Mononuclear cell (primary cell): ENCODE results near the gene KCNJ11. TPM values are rescaled to one million over a fixed set of nuclear protein-coding genes. Genes with fewer than 3 reads are reported as not detected.
"Not testable (repeated sequence)": the region's sequence is repeated elsewhere in the genome, so short reads cannot be mapped to it uniquely, and the experiment has no call there.

ENCODE experiments used
- H3K27me3 ChIP-seq: 2 replicates; pipeline ENCODE4 v1.6.0; 2011; ENCODE audit warnings: low read length, control low read depth; ENCODE audit not compliant: insufficient read depth
- H3K4me1 ChIP-seq: 2 replicates; pipeline ENCODE4 v1.5.1; 2011; ENCODE audit warnings: mild to moderate bottlenecking, low read length, control low read depth; ENCODE audit not compliant: insufficient read depth
- H3K4me3 ChIP-seq: 2 replicates; pipeline ENCODE4 v1.5.1; 2011; ENCODE audit warnings: mild to moderate bottlenecking, low read length, moderate library complexity
- H3K9me3 ChIP-seq: 2 replicates; pipeline ENCODE4 v1.5.1; 2011; ENCODE audit warnings: low read depth, mild to moderate bottlenecking, control low read depth, low read length
- total RNA-seq: library from RNA; depleted of rRNA; stranded (reverse); fragments of >200 nt; gene quantifications from one replicate; pipeline ENCODE4 v1.2.3, GENCODE V29; 2012

Gene KCNJ11
- total RNA-seq: 0.10 TPM

DNA sequence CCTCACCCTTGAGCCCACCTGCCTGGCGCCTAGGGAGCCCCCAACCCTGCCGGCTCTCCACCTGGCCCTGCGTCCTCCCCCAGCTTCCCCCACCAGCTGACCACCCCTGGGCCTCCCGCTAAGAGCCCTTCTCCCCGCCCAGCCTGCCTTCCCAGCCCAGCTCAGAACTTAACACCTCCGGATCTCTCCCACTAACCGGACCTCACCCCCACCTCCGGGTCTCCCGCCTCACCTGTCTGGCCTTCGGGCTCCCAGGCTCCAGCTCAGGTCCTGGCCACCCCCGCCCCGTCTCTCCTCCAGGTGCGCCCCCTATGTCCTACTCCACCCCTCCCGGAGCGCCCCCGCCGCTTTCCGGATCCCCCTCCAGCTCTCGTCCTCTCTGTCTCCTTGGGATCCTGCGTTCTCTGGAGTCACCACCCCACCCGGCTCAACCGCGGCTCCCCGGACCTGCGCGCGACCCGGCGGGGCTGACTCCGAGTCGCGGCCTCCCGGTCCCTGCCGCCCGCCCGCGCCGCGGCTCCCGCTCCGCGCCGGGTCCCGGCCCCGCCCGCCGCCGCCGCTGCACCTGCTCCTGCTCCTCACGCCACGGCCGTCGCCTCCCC, at the start of gene KCNJ11:
TSS of gene KCNJ11 (minus strand) at position 51 of the 602 bp plus-strand sequence. CDS start 568 bp downstream, outside the sequence.
- peaks cover 6% of the 10 kb centered on the region for H3K4me1 ChIP-seq
- no peaks in the 10 kb centered on the region for H3K9me3 ChIP-seq
- peaks cover 2% of the 10 kb centered on the region for H3K27me3 ChIP-seq
- H3K4me3 ChIP-seq: peak within 1 kb of the TSS; percentile 31

DNA sequence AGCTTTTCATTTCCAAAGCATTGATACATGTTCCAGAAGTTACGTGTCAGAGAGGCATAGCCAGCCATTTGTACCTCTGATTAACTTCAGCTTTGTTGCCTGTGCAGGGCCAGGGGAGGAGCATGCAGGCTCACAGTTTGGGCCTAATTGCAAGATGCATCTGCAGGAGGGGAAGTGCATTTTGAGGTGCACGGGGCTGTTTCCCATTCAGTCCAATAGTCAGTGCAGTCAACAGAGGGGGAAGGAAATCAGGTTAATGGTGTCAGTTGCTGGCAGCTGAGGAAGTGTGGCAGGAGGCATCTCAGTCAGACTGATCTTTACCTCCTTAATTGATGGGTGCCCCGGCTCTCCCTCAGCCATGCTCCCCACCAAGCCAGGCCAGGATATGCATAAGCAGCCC, 48.9 kb upstream of the KCNJ11 start:
- no peak overlapping the region for H3K4me3 ChIP-seq
- H3K4me1 ChIP-seq: no peaks in the 10 kb centered on the region
- no peaks in the 10 kb centered on the region for H3K27me3 ChIP-seq
- no peaks in the 10 kb centered on the region for H3K9me3 ChIP-seq

DNA sequence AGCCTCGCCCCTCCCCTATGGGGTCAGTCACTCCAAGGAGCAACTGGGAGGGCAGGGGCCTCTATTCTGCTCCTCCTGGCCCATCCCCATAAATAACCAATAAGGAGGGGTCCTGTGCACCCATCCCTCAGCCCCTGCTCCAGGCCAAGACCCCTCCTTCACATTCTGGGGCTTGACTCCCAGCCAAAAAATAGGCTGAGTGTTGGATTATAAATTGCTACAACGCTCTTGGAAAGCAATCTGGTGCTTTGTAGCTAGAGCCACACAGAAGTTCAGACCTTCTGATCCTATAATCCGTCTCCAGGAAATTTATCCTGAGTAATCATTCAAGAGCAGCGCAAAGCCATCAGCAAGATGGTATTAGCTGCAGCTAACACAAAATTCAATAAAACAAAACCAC, 45.6 kb upstream of the KCNJ11 start:
- no peak overlapping the region for H3K4me3 ChIP-seq
- H3K9me3 ChIP-seq: no peaks in the 10 kb centered on the region
- H3K27me3 ChIP-seq: no peaks in the 10 kb centered on the region
- H3K4me1 ChIP-seq: no peaks in the 10 kb centered on the region

GRCh38 chr11:17432002-17432401, 43.5 kb upstream of the KCNJ11 start:
- H3K9me3 ChIP-seq: no peaks in the 10 kb centered on the region
- no peaks in the 10 kb centered on the region for H3K4me1 ChIP-seq
- no peak overlapping the region for H3K4me3 ChIP-seq
- H3K27me3 ChIP-seq: no peaks in the 10 kb centered on the region

DNA sequence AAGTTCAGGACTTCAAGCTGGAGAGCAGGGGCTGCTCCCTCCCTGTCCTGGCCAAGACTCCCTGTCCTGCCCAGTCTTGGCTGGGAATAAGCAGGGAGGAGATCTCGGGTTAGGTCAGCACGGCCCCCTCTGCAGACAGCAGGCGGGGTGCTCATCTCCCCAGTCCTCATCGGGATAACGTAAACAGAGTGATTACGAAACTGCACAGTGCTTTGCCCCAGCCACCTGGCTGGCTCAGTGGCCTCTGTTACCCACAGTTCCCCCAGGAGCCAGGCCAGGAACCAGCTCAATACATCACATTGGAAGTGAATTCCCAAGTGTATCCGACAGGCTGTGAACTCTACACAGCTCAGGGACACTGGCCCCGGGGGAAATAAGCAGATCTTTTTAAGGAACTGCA, 42.7 kb upstream of the KCNJ11 start:
- no peak overlapping the region for H3K4me3 ChIP-seq
- H3K9me3 ChIP-seq: no peaks in the 10 kb centered on the region
- no peaks in the 10 kb centered on the region for H3K4me1 ChIP-seq
- no peaks in the 10 kb centered on the region for H3K27me3 ChIP-seq

DNA sequence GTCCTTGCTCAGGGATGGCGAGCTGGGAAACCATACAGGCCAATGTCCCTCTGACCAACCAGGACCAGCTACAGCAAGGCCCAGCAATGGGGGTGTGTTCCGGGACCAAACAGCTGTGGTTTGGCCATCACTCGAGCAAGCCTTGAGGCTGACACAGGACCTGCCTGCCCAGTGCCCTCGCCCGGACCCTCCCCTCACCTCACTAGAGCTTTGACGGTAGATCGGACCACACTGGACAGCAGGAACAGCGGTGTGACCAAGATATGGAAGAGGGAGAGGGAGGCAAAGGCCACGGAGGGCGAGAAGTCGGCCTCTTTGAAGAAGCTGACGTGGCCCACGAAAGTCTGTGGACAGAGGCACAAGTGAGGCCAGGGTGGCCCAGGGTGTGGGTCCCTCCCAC, 42.2 kb upstream of the KCNJ11 start:
- H3K4me3 ChIP-seq: no peak overlapping the region

DNA sequence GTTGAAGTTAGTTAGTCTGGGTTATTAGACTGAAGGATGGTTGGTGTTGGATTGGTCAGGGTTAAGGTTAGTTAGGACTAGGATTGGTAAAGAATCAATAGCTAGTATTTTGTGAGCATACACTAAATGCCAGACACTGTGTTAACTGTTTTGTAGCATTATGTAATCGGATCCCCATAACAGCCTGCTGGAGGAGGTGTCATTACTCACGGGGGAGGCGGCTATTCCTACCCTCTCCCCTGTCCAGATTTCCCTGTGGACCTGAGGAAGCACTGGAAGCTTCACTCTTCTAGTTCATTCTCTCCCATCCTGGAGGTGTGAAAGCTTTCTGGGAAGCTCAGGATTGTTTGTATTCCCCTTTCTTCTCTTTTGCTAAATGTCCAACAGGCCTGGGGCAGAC, 40.5 kb upstream of the KCNJ11 start:
- H3K9me3 ChIP-seq: no peaks in the 10 kb centered on the region
- no peak overlapping the region for H3K4me3 ChIP-seq
- no peaks in the 10 kb centered on the region for H3K27me3 ChIP-seq
- no peaks in the 10 kb centered on the region for H3K4me1 ChIP-seq

More for the DNA sequence above, 42.2 kb upstream of the KCNJ11 start:
- H3K9me3 ChIP-seq: no peaks in the 10 kb centered on the region
- H3K27me3 ChIP-seq: no peaks in the 10 kb centered on the region
- no peaks in the 10 kb centered on the region for H3K4me1 ChIP-seq

- Histone ChIP-seq H3K27me3 (no peaks in the 10 kb centered on the region), H3K4me1 (no peaks in the 10 kb centered on the region), H3K4me3 (no peak overlapping the region), H3K9me3 (no peaks in the 10 kb centered on the region)
These were observed 39.8 kb upstream of the KCNJ11 start for GRCh38 chr11:17428261-17428660.

GRCh38 chr11:17426233-17426632, 37.8 kb upstream of the KCNJ11 start:
- H3K4me3 ChIP-seq, H3K4me1 ChIP-seq, H3K27me3 ChIP-seq, H3K9me3 ChIP-seq: not testable (repeated sequence)

DNA sequence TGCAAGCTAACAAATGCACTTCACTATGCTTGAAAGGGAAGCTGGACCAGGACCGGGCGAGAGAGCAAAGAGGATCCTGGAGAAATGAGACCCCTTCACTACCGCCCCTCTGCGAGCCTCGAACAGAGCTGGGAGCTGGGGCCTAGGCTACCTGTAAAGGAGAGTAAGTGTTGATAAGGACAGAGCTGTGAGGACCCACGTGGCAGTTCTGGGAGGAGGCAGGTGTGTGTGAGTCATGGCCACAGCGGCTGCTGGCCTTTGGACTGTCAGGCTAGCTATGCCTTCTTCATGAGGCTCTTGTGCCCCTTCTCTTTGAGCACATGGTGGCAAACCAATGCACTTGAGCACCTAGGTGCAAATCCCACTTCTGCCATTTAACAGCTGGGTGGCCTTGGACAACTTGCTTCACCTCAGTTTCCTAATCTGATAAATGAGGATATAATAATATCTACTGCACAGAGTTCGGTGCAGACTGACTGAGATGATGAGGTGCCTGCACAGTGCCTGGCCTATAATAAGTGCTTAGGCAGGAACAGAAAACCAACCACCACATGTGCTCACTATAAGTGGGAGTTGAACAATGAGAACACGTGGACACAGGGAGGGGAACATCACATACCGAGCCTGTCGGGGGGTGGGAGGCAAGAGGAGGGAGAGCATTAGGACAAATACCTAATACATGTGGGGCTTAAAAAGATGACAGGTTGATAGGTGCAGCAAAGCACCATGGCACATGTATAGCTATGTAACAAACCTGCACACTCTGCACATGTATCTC, 35.3 kb upstream of the KCNJ11 start:
- Histone ChIP-seq H3K27me3 (no peaks in the 10 kb centered on the region), H3K4me1 (no peaks in the 10 kb centered on the region), H3K4me3 (no peak overlapping the region), H3K9me3 (no peaks in the 10 kb centered on the region)

DNA sequence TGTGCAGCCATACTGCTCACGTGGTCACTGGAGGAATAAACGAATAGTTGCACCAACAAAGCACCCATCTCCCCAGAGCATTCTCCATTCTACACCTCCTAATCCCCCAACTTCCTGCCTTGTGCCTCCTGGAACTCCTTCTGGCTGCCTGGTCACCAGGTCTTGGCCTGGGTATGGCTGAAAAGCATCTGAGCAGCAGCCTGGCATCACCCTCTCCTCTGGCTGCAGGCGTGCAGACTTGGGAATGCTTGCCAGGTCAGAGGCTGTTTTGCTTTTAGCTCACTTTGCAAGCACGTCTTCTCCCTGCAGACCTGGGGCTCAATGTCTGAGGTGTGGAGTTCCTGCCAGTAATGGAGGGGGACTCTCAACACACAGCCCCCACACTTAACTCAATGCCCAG, 33.3 kb upstream of the KCNJ11 start:
- H3K4me1 ChIP-seq: no peaks in the 10 kb centered on the region
- no peak overlapping the region for H3K4me3 ChIP-seq
- no peaks in the 10 kb centered on the region for H3K9me3 ChIP-seq
- H3K27me3 ChIP-seq: peaks cover 2% of the 10 kb centered on the region

- Histone ChIP-seq H3K9me3 (no peaks in the 10 kb centered on the region), H3K4me1 (no peaks in the 10 kb centered on the region), H3K27me3 (peaks cover 2% of the 10 kb centered on the region), H3K4me3 (no peak overlapping the region)
These were observed 30.1 kb upstream of the KCNJ11 start for GRCh38 chr11:17418444-17419081.

DNA sequence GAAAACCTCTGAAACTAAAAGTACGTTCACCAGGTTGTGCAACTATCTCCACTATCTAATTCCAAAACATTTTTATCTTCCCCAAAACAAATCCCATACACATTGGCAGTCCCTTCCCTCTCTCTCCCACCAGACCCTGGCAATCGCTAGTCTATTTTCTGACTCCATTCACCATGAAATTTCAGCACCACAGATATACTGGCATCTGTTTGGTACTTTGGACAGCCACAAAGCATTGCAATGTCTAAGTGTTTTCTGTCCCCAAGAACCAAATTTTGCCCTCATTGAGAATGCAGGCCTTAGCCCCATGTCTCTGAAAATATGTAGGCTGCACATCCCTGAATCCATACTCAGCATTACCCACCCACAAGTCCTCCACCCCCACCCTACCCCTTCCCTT, 28.0 kb upstream of the KCNJ11 start:
- Histone ChIP-seq H3K27me3 (peaks cover 2% of the 10 kb centered on the region), H3K4me1 (no peaks in the 10 kb centered on the region)

GRCh38 chr11:17415523-17416104, 27.2 kb upstream of the KCNJ11 start:
- H3K27me3 ChIP-seq: peaks cover 2% of the 10 kb centered on the region
- no peaks in the 10 kb centered on the region for H3K4me1 ChIP-seq

More for the DNA sequence above, 28.0 kb upstream of the KCNJ11 start:
- no peaks in the 10 kb centered on the region for H3K9me3 ChIP-seq
- no peak overlapping the region for H3K4me3 ChIP-seq

DNA sequence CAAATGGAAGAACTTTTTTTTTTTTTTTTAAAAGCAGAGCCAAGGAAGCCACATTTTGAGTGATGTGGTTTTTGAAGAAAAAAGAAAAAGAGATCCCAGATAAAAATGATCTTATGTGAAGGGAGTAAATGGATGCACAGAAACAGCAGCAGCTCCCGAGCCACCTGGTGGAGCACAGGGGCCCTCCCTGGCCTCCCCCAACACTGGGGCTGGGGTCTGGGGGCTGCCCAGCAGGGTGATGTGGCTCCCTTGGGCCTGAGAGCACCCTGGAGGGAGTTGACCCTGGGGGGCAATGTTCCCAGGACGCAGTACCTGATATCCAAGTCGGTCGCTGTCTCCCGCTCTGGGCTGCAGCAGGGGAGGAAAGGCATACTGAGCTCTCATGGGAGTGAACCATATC, 26.5 kb upstream of the KCNJ11 start:
- H3K9me3 ChIP-seq: no peaks in the 10 kb centered on the region
- H3K4me3 ChIP-seq: no peak overlapping the region
- H3K4me1 ChIP-seq: no peaks in the 10 kb centered on the region
- H3K27me3 ChIP-seq: peaks cover 2% of the 10 kb centered on the region

More at GRCh38 chr11:17415523-17416104, 27.2 kb upstream of the KCNJ11 start:
- no peaks in the 10 kb centered on the region for H3K9me3 ChIP-seq
- no peak overlapping the region for H3K4me3 ChIP-seq
